H9 (cell line): ENCODE measurements around the gene KLK1. TPM values are rescaled to one million over a fixed set of nuclear protein-coding genes. Genes with fewer than 3 reads are reported as not detected.

Source experiments
- DNase-seq: peaks from one replicate; pipeline ENCODE4 v3.0.0-alpha.2; 2017
- H2AFZ ChIP-seq: one replicate; pipeline ENCODE4 v1.6.1; 2013; ENCODE audit warnings: mild to moderate bottlenecking, low read length, control low read depth, moderate library complexity
- H2AK5ac ChIP-seq: 2 replicates; pipeline ENCODE4 v1.6.1; 2013; ENCODE audit warnings: low read length, control low read depth, mixed read lengths; ENCODE audit not compliant: insufficient read length
- H2BK120ac ChIP-seq: one replicate; pipeline ENCODE4 v1.6.1; 2013; ENCODE audit warnings: low read depth, mild to moderate bottlenecking, low read length, control low read depth, inconsistent platforms; ENCODE audit not compliant: poor library complexity, severe bottlenecking
- H2BK12ac ChIP-seq: 2 replicates; pipeline ENCODE4 v1.6.1; 2013; ENCODE audit warnings: low read length, control low read depth, mixed read lengths, low read depth; ENCODE audit not compliant: insufficient read length
- H2BK15ac ChIP-seq: 2 replicates; pipeline ENCODE4 v1.6.1; 2013; ENCODE audit warnings: low read depth, low read length, control low read depth
- H2BK20ac ChIP-seq: one replicate; pipeline ENCODE4 v1.6.1; 2013; ENCODE audit warnings: low read depth, mild to moderate bottlenecking, low read length, control low read depth, inconsistent platforms; ENCODE audit not compliant: poor library complexity, severe bottlenecking
- H2BK5ac ChIP-seq: 2 replicates; pipeline ENCODE4 v1.6.1; 2013; ENCODE audit warnings: low read length, control low read depth, mixed read lengths; ENCODE audit not compliant: insufficient read length
- H3K14ac ChIP-seq: 2 replicates; pipeline ENCODE4 v1.6.1; 2013; ENCODE audit warnings: low read length, control low read depth; ENCODE audit not compliant: insufficient read depth
- H3K18ac ChIP-seq: 2 replicates; pipeline ENCODE4 v1.6.1; 2013; ENCODE audit warnings: low read depth, mild to moderate bottlenecking, mixed read lengths, low read length, control low read depth; ENCODE audit not compliant: insufficient read length
- H3K23ac ChIP-seq: 2 replicates; pipeline ENCODE4 v1.6.1; 2013; ENCODE audit warnings: low read length, control low read depth, mixed read lengths, low read depth; ENCODE audit not compliant: insufficient read length
- H3K23me2 ChIP-seq: 2 replicates; pipeline ENCODE4 v1.6.1; 2013; ENCODE audit warnings: low read depth, mild to moderate bottlenecking, mixed read lengths, low read length, control low read depth; ENCODE audit not compliant: insufficient read length, poor library complexity, severe bottlenecking
- H3K27ac ChIP-seq: 2 replicates; pipeline ENCODE4 v1.5.1; 2013; ENCODE audit warnings: low read length, control low read depth, mixed read lengths, low read depth; ENCODE audit not compliant: insufficient read length
- H3K27me3 ChIP-seq: 2 replicates; pipeline ENCODE4 v1.6.1; 2013; ENCODE audit warnings: low read length, control low read depth, inconsistent platforms; ENCODE audit not compliant: insufficient read depth
- H3K4ac ChIP-seq: 2 replicates; pipeline ENCODE4 v1.6.1; 2013; ENCODE audit warnings: low read depth, mild to moderate bottlenecking, control low read depth, inconsistent platforms, low read length, moderate library complexity
- H3K4me1 ChIP-seq: 2 replicates; pipeline ENCODE4 v1.6.1; 2013; ENCODE audit warnings: low read length, control low read depth, inconsistent platforms; ENCODE audit not compliant: insufficient read depth
- H3K4me2 ChIP-seq: 2 replicates; pipeline ENCODE4 v1.6.1; 2013; ENCODE audit warnings: low read length, control low read depth, mixed read lengths; ENCODE audit not compliant: insufficient read length, insufficient read depth
- H3K56ac ChIP-seq: 2 replicates; pipeline ENCODE4 v1.6.1; 2013; ENCODE audit warnings: low read depth, mild to moderate bottlenecking, mixed read lengths, low read length, control low read depth; ENCODE audit not compliant: insufficient read length
- H3K79me1 ChIP-seq: 2 replicates; pipeline ENCODE4 v1.6.1; 2013; ENCODE audit warnings: low read depth, mild to moderate bottlenecking, moderate library complexity, low read length, control low read depth, inconsistent platforms; ENCODE audit not compliant: insufficient read depth, poor library complexity, severe bottlenecking
- H3K79me2 ChIP-seq: 2 replicates; pipeline ENCODE4 v1.6.1; 2013; ENCODE audit warnings: low read length, control low read depth, inconsistent platforms; ENCODE audit not compliant: insufficient read depth
- H3K9ac ChIP-seq: 2 replicates; pipeline ENCODE4 v1.6.1; 2013; ENCODE audit warnings: low read length, control low read depth, mixed read lengths; ENCODE audit not compliant: insufficient read length; ENCODE audit errors: extremely low read depth
- H3K9me3 ChIP-seq: one replicate; pipeline ENCODE4 v1.6.1; 2013; ENCODE audit warnings: low read depth, low read length, inconsistent platforms; ENCODE audit not compliant: control insufficient read depth
- H3T11ph ChIP-seq: one replicate; pipeline ENCODE4 v1.6.1; 2013; ENCODE audit warnings: mild to moderate bottlenecking, low read length, control low read depth, inconsistent platforms
- H4K20me1 ChIP-seq: one replicate; pipeline ENCODE4 v1.6.1; 2013; ENCODE audit not compliant: control insufficient read depth, insufficient read length, insufficient read depth
- H4K5ac ChIP-seq: 2 replicates; pipeline ENCODE4 v1.6.1; 2013; ENCODE audit warnings: low read depth, mild to moderate bottlenecking, mixed read lengths, low read length, control low read depth; ENCODE audit not compliant: insufficient read length
- H4K8ac ChIP-seq: replicated peaks from 2 replicates; pipeline ENCODE4 v1.6.1; 2013; ENCODE audit warnings: low read length, control low read depth, mixed read lengths, low read depth; ENCODE audit not compliant: insufficient read length
- H4K91ac ChIP-seq: 2 replicates; pipeline ENCODE4 v1.6.1; 2013; ENCODE audit warnings: low read depth, mild to moderate bottlenecking, moderate library complexity, mixed read lengths, low read length, control low read depth; ENCODE audit not compliant: insufficient read length
- H3K27ac Mint-ChIP-seq, 3 experiments: 2 replicates in 2 of 3; 3 replicates in 1 of 3; pipeline ENCODE4 v1.8.0; 2020 to 2021; ENCODE audit warnings: mixed read lengths in 3 of 3, mild to moderate bottlenecking in 1 of 3, moderate library complexity in 1 of 3
- H3K27me3 Mint-ChIP-seq: 2 replicates; pipeline ENCODE4 v1.8.0; 2021; ENCODE audit warnings: low read depth, mild to moderate bottlenecking, moderate library complexity, mixed read lengths
- H3K36me3 Mint-ChIP-seq, 3 experiments: 2 replicates in 2 of 3; 3 replicates in 1 of 3; pipeline ENCODE4 v1.8.0; 2020 to 2021; ENCODE audit warnings: low read depth in 3 of 3, mixed read lengths in 3 of 3; ENCODE audit not compliant: insufficient read depth in 1 of 3
- H3K4me1 Mint-ChIP-seq, 2 experiments: 2 replicates each; pipeline ENCODE4 v1.8.0; 2020; ENCODE audit warnings: mixed read lengths in 2 of 2
- H3K4me3 Mint-ChIP-seq, 2 experiments: 2 replicates in 1 of 2; 3 replicates in 1 of 2; pipeline ENCODE4 v1.8.0; 2020 to 2021; ENCODE audit warnings: mild to moderate bottlenecking in 2 of 2, mixed read lengths in 2 of 2, moderate library complexity in 1 of 2
- H3K9me3 Mint-ChIP-seq, 2 experiments: 2 replicates in 1 of 2; 3 replicates in 1 of 2; pipeline ENCODE4 v1.8.0; 2020; ENCODE audit warnings: mild to moderate bottlenecking in 2 of 2, mixed read lengths in 2 of 2, moderate library complexity in 1 of 2
- CTCF ChIP-seq: fragments of 200-600 bp; sonication (generic); conservative IDR thresholded peaks from 3 replicates; pipeline ENCODE4 v1.8.0; 2021; ENCODE audit warnings: antibody characterized with exemption, mild to moderate bottlenecking
- WGBS: extraction: QIAGEN DNeasy Blood & Tissue Kit; methylation state at CpG from one replicate; pipeline ENCODE4 v1.1.7; 2013; ENCODE audit warnings: missing lambda C conversion rate, low lambda C conversion rate, mixed read lengths; ENCODE audit not compliant: insufficient read length; ENCODE audit errors: extremely low coverage; 5-methylcytosine and 5-hydroxymethylcytosine counted together
- total RNA-seq: library from RNA; stranded (reverse); gene quantifications from 2 replicates; pipeline ENCODE4 v1.2.1, GENCODE V29; 2021

KLK1 gene
- total RNA-seq, 1 experiment from 2014 or later, result 2.3 TPM

- no CpG with 5 or more reads among the region's 14 CpGs for WGBS
- H3T11ph ChIP-seq, result no peak overlapping the region
- peaks cover 65% of the 10 kb centered on the region for H3K27me3 Mint-ChIP-seq
- no peak for TF ChIP-seq CTCF
- H2BK12ac ChIP-seq, result no peak overlapping the region
- no peak overlapping the region for H3K14ac ChIP-seq
- no peak overlapping the region for H3K9ac ChIP-seq
- H3K4me1 Mint-ChIP-seq, result peaks cover 0 to 8% of the 10 kb centered on the region in 2 experiments; a peak in 1 of 4 replicates
- H4K8ac ChIP-seq, result no peak overlapping the region
- no peaks in the 10 kb centered on the region for H3K79me2 ChIP-seq
- H3K18ac ChIP-seq, result no peak overlapping the region
- H2BK120ac ChIP-seq, result no peak overlapping the region
- no peaks in the 10 kb centered on the region for H3K9me3 ChIP-seq
- no peaks in the 10 kb centered on the region; the same call in none of the 2 replicates for H3K27me3 ChIP-seq
- H3K9me3 Mint-ChIP-seq, result peaks cover 0 to 3% of the 10 kb centered on the region in 2 experiments; a peak in 1 of 5 replicates
- no peak overlapping the region for H3K4ac ChIP-seq
- H3K56ac ChIP-seq, result no peak overlapping the region
- no peaks in the 10 kb centered on the region for H3K23me2 ChIP-seq
- H3K4me3 Mint-ChIP-seq, result no peak overlapping the region
- no peak overlapping the region for H2AK5ac ChIP-seq
- H2AFZ ChIP-seq, result no peak overlapping the region
- no peak for DNase-seq
- H2BK5ac ChIP-seq, result no peak overlapping the region
- H2BK15ac ChIP-seq, result no peak overlapping the region
- H2BK20ac ChIP-seq, result no peak overlapping the region
- no peaks in the 10 kb centered on the region for H3K79me1 ChIP-seq
- H3K27ac Mint-ChIP-seq, result peak overlapping the region in 1 of 3 experiments; percentile 83; a peak in 1 of 7 replicates
- no peaks in the 10 kb centered on the region; the same call in 1 of the 2 replicates for H3K4me1 ChIP-seq
- H3K36me3 Mint-ChIP-seq, result no peaks in the 10 kb centered on the region
- no peaks in the 10 kb centered on the region for H4K20me1 ChIP-seq
- H3K27ac ChIP-seq, result no peak overlapping the region
- H3K23ac ChIP-seq, result no peak overlapping the region
- H4K91ac ChIP-seq, result no peak overlapping the region
- no peak overlapping the region for H3K4me2 ChIP-seq
- no peak overlapping the region for H4K5ac ChIP-seq
Measured at GRCh38 chr19:50827476-50827875, 3.9 kb upstream of the KLK1 start.
